Measurements from ENCODE around the gene MYBPH.
A peak's percentile ranks its signal among the peaks of the same experiment; 100 is the strongest.

The MYBPH gene

DNA sequence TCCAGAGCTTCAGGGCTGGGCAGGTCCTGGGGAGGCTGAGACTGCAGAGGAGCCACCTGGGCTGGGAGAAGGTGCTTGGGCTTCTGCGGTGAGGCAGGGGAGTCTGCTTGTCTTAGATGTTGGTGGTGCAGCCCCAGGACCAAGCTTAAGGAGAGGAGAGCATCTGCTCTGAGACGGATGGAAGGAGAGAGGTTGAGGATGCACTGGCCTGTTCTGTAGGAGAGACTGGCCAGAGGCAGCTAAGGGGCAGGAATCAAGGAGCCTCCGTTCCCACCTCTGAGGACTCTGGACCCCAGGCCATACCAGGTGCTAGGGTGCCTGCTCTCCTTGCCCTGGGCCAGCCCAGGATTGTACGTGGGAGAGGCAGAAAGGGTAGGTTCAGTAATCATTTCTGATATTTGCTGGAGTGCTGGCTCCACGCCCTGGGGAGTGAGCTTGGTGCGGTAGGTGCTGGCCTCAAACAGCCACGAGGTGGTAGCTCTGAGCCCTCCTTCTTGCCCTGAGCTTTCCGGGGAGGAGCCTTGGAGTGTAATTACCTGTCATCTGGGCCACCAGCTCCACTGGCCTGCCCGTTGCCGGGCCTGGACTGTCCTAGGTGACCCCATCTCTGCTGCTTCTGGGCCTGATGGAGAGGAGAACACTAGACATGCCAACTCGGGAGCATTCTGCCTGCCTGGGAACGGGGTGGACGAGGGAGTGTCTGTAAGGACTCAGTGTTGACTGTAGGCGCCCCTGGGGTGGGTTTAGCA is 9.3 kb downstream of the MYBPH start:
- DNase-seq (ENCODE audit: low spot score) = peak; percentile 63

DNA sequence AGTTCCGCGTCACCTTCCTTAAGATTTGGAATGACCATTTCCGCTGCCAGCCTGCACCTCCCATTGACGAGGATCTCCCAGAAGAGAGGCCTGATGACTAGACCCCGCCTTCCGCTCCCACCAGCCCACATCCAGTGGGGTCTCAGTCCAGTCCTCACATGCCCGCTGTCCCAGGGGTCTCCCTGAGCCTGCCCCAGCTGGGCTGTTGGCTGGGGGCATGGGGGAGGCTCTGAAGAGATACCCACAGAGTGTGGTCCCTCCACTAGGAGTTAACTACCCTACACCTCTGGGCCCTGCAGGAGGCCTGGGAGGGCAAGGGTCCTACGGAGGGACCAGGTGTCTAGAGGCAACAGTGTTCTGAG is 9.8 kb downstream of the MYBPH start:
- no peak for DNase-seq (ENCODE audit: low spot score)

DNA sequence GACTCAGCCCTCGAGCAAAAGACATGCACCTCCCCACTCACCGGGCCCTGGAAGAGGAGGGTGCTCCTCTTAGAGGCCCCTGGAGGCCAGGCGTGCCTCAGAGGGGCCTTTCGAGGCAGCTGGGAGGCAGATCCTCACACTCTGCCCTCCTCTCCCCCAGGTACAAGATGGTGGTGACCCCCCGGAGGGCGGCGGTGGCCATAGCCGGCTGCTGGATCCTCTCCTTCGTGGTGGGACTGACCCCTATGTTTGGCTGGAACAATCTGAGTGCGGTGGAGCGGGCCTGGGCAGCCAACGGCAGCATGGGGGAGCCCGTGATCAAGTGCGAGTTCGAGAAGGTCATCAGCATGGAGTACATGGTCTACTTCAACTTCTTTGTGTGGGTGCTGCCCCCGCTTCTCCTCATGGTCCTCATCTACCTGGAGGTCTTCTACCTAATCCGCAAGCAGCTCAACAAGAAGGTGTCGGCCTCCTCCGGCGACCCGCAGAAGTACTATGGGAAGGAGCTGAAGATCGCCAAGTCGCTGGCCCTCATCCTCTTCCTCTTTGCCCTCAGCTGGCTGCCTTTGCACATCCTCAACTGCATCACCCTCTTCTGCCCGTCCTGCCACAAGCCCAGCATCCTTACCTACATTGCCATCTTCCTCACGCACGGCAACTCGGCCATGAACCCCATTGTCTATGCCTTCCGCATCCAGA is 10.4 kb downstream of the MYBPH start:
- no peak for DNase-seq (ENCODE audit: low spot score)

DNA sequence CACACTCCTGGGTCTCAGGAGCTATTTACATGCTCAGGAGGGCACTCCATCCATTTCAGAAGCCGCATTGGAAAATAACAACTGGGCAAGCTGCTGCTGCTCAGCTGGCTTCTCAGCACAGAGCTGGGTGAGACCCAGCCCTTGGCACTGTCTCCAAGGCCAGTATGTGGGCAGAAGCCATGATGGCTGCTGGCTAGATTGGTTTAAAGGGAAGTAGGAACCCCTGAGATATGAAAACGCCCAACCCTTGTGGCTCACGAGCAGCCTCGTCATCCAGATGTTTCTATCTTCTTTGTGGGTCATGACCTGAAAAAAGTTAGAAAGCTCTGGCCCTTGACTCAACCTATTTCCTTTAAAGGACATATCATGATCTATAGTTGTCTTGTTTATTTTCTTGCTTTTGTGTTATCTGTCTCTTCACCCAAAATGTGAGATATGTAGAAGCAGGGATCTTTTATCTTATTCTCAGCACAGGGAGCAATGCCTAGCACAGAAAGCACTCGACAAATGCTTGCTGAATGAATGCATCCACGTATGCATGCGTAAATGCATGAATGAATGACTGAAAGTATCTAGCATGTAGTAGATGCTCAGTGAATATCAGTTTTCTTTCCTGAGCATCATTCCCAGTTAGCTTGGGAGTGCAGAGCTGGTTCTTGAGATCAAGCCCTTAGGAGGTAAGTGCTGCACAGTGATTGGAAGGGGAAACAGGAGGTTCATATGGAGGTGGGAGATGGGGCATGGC is 11.6 kb downstream of the MYBPH start:
- no peak for DNase-seq (ENCODE audit: low spot score)

DNA sequence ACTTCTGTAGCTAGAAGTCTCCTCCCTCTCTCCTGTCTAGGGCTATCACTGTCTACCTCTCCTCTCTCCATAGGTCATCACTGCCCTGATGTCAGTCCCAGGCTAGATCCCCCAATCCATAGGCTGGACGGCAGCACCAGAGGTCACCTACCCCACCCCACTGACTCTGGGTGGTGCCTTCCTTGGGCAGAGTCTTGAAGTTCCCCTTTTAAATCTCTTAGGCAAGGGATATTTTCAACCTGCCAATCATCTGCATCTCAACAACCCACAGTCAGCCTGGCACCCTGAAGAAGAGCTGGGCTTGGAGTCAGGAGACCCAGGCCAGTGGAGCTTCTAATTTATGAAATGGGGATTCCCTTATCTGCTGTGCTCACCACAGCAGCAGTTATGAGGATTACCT is 13.2 kb downstream of the MYBPH start:
- DNase-seq (ENCODE audit: low spot score) = no peak

DNA sequence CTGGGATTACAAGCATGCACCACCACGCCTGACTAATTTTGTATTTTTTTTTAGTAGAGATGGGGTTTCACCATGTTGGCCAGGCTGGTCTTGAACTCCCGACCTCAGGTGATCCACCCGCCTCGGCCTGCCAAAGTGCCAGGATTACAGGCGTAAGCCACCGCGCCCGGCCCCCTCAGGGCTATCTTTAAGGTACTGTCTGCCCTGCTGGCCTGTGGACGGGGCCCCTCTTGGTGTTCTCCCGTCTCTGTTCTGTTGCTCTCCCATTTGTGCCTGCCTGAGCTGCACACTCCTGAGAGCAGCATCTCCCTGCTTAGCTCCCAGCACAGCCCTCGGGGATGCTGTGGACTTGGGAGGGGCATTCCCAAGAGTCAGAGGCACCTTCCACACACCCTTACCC is 13.9 kb downstream of the MYBPH start:
- DNase-seq (ENCODE audit: low spot score) = no peak

DNA sequence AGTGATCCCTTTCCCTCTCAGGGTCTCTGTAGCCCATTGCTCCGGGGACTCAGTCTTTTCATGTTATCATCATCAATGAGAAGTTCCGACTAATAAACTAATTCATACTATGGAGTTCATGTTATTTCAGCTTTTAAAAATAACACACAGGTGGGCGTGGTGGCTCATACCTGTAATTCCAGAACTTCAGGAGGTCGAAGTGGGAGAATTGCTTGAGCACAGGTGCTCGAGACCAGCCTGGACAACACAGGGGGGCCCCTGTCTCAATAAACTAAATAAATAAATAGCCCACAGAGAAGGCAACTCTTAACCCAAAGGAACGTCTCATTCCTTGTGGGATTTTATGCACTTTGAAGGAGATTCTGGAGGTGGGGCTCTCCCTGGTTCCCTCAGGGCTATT is 14.5 kb downstream of the MYBPH start:
- no peak for DNase-seq (ENCODE audit: low spot score)

DNA sequence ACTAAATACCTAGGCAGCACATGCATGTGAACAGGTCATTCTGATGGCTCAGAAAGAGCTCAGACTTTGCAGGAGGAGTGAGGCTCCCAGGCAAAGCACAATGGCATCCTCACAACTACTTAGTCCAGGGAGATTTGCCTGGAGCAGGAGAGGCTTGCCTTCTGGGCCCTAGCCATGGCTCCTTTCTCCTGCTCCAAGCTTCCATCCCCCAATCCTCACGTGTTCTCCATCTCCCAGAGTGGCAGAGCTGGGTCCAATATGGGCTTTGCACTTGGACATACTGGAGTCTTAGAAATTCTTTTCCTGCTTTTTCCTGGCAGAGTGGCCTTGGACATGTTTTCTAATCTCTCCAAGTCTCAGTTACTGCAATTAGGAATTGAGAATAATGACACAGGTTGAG is 15.8 kb downstream of the MYBPH start:
- DNase-seq (ENCODE audit: low spot score) = no peak

DNA sequence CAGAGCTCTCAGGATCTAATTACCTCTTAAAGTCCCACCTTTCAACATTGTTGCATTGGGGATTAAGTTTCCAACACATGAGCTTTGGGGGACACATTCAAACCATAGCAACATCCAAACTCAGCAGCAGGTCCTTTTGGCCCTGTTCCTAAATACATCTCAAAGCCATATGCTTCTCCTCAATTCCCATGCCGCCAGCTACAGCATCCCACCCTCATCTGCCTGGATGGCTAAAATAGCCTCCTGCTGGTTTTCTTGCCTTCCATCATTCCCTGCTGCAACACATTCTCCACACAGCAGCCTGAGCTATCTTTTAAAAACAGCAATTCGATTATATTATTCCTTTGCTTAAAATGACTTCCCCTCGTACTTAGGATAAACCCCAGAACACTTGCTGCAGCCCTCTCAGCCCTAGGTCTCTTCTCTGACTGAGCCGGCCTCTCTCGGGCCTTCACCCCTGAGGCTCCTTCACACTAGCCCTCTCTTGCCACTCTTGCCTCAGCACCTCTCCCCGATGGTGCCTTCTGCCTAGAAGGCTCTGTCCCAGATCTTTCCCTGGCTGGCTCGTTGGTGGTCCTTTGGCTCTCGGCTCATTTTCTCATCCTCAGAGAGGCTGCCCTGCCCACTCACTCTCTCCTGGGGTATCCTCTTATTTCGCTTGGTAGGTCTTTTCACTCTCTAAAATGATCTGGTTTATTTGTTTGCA is 16.5 kb downstream of the MYBPH start:
- DNase-seq (ENCODE audit: low spot score) = no peak

DNA sequence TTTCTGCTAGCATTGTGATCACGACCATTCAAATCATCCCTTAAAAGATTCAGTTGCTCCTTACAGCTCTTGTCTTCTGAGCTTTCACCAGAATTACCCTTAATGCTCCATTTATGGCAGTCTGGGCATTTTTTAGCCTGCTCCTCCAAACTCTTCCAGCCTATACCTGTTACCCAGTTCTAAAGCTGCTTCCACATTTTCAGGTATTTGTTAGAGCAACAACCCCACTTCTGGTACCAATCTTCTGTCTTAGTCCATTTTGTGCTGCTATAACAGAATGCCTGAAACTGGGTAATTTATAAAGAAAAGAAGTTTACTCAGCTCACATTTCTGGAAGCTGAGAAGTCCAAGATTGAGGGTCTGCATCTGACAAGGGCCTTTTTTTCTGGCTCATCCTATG is 17.2 kb downstream of the MYBPH start:
- no peak for DNase-seq (ENCODE audit: low spot score)

DNA sequence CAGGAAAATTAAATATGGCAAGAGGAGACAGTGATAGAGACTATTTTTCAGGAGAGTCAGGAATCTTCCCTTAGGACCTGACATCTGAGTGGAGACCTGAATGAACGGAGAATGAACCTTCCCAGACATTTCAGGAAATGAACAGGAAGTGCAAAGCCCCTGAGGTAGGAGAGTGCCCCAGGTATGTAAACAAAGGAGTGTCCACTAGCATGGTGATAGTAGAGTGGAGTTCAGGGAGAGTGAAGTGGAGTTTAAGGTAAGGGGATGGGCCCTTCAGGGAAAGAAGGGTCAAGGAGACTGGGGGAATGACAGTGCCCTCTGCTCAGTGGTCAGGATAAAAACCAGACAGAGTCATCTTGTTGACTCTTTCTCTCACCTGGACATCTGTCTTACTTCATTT is 19.3 kb downstream of the MYBPH start:
- no peak for DNase-seq (ENCODE audit: low spot score)

DNA sequence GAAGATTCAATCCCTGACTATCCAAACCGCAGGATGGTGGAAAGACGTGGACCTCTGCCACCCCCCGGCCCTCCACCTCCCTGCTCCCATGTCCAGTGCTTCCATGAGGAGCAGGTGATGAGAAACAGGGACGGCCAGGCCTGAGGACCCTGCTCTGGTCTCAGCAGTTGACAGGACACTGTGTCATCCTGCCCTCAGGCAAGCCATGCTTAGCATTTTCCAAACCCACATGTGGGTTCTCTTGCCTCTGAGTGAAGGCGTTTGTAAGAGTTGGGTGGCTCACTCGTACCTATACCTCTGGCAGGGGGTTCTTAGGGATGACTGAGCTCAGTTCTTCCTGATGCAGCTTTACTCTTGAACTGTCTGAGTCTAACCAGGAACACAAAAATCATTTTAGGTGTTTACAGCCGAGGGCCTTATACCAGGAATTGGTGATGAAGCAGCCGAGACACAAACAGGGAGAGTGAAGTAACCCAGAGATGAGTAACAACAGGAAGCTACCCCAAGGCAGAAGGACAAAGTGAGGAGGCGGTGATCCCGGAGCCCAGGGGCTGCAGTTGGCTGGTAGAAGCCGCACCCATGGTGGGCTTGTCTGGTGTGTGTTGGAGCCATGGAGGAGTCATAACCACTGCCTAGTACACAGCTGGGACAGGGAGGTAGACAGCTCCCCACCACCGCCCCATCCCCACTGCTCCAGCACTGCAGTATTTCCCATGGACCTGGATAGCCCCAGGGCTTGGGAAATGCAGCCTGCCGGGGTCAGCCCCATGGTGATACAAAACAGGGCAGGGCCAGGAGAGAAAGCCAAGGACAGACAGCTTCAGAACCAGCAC is 21.4 kb downstream of the MYBPH start:
- no peak for DNase-seq (ENCODE audit: low spot score)

DNA sequence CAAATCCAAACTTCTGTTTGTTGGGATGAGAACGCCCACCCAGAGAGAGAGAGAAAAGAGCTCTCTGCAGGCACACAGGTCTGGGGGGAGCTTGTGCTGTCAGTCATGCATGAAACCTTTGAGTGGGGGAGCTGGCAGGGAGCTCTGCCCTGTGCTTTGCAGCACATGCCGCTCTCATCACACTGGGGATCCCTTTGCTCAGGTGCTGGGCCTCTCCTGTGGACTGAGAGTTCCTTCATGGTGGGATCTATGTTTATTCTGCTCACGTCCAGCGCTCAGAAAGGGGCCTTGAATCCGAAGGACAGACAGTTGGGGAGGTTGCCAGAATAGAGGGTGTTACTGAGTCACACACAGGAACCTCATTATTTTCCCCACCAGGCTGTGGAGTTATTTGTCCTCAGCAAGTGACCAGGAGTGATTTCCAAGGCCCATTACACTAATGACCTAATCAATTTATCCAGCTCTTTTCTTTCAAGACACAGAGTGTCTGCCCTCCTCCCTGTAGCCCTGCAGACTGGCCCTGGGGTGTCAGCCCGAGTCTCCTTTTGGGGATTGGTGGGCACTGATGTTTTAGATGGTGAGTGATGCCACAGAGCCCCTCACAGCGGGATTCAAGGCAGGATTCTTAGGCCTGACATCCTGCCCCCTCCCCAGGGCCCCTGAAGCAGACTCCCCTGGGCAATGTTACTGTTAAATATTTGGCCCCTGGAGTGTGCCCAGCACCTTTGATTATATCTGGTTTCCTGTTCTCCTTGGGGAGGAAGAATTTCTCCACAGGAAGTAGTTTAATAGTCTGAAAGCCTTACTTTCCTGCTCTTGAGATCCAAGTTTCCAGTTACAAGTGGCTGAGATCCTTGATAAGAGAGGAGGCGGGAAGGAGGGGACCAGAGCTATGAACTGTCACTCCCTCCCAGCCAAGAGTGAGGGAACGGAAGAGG is 22.3 kb downstream of the MYBPH start:
- DNase-seq (ENCODE audit: low spot score) = no peak

DNA sequence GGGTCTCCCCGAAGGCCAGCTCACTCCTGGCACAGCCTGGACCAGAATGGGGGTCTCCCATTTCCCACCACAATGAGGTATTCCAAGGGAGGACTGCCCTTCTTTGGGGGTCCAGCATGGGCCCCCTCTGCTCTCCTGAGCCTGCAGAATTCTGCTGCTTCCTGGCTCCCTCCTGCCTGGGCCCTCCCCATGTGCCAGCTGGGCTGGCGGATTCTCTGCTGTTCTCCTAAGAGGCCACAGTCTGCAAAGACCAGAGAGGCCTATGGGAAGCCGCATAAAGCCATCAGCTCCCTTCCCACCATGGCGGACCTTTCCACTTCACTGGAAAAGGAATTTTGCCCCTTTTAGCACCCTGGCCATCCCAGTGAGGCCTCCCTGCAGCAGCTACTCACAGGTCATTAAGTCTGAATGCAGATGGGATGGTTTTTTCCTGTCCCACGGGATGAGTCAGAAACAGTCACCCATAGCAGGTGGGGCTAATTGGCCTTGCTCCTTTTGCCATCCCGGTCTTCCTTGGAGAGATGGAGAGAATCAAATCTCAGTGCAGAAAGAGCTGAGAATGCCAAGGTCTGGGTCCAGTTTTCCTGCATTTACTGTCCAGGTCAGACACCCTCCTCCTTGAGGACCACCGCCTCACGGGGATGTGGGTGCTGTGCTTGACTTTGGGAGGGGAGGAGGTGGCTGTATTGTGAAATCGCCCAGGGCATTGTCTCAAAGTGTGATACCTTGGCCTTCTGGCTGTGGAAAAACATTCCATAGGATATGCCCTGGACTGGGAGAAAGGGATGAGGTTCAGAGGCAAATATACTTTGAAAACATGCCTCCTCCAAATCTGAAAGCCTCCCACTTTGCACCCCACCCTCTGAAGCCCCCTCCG is 23.2 kb downstream of the MYBPH start:
- DNase-seq (ENCODE audit: low spot score) = no peak

DNA sequence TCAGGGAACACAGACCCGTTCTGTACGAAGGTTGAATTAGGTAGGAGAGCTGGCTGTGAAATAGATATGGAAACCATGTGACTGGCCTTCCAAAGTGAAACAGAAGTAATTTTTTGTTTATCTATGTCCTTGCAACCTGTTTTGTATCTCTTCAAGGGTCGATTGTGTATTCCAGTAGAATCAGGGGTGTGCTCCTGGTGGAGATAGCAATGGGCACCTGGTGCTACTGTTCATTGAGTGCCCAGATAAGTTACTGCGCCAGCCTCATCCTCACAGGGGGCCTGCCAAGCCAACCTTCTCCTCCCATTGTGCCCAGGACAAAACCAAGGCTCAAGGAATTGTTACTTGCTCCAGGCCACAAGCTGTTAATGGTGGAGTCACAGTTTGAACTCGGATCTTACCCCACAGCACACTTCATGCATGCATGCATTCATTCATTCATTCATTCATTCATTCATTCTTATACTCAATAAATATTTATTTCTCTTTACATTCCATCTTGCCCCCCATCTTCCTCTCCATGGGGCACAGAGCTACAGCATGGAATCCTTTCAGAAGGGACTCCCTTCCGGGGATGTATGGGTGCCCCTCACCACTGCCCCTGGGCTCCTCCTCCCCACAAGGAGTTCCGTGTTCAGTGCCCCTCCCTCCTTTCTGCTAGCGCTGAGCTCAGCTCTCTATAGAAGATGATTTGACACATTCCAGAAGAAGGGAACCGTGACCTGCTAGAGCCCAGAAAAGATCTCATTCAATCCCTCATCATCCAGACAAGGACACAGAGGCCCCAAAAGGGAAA is 24.1 kb downstream of the MYBPH start:
- DNase-seq (ENCODE audit: low spot score) = no peak

DNA sequence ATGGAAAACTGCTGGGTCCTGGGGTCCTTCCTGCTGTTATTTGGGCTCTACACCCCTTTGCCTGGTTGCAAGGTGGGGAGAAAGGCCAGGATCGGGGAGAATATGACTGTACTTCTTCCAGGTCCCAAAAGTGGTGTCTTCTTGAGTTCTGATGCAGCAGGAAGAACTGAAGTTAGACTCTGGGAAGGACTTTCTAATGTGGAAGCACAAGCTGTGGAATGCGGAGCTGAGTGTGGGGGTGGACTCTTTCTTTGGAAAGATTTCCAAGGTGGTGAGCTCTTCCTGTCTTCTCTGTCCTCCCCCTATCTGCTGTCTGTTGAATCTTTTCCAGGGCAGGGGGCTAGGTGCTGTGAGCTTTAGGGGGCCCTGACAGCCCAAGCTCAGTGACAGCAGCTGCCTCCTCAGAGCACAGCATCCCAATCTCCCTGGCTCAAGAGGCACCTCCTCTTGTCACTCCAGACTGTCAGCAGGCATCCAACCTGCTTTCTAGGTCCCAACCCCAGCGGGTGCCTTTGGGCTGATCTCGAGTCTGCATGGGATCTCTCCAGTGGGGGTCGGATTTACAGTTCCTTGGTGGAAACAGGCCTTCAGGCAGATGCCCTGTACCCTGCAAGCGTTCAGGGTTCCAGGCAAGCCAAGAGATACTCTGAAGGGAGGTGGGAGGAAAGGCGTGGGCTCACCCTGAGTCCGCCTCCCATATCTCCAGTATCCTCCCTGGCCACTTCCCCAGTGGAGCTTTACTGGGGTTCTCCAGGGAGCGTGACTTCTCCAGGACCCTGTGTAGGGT is 24.9 kb downstream of the MYBPH start:
- no peak for DNase-seq (ENCODE audit: low spot score)

DNA sequence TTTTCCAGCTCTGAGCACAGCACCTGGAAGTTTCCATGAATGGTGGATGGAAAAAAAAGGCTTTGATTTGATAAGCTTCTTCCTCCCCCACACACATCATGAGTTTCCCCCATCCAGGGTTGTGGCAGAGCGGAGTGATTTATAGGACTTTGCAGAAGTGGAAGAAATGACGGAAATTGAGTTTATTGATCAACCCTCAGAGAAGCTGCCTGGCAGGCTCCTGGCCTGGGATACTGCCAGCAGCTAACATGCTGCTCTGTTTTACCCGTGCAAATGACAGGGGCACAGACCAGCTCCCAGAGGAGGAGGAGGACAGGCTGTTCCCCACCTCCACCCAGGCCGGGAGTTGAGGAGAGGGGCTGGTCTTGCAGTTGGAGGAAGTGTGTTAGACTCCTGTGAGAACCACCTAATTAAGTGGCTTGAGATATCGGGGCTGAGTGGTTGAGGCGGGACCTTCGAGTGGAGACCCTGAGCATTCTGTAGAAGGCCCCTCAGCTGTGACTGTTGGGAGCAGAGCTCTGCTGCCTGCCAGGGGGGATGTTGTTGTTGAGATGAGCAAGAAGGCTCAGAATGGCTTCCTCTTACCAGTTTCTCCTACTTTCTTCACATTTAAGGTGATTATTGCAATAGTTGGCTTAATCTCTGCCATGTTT is 26.3 kb downstream of the MYBPH start:
- DNase-seq (ENCODE audit: low spot score) = no peak
